H4 (cell line): ENCODE measurements around the gene DIPK1B. TPM values are rescaled to one million over a fixed set of nuclear protein-coding genes. Genes with fewer than 3 reads are reported as not detected.

ENCODE experiments used
- DNase-seq: peaks from one replicate; pipeline ENCODE4 v3.0.0-alpha.2; 2015; ENCODE audit warnings: low spot score
- total RNA-seq: library from RNA; depleted of rRNA; stranded (reverse); fragments of >200 nt; shearing (Covaris generic); gene quantifications from 2 replicates; pipeline ENCODE4 v1.2.3, GENCODE V29; 2014

DIPK1B gene
- total RNA-seq, 1 experiment from 2014 or later, result 3.8 TPM

GRCh38 chr9:136738960-136739359 lies 26.6 kb downstream of the DIPK1B start:
- DNase-seq, result no peak

DNA sequence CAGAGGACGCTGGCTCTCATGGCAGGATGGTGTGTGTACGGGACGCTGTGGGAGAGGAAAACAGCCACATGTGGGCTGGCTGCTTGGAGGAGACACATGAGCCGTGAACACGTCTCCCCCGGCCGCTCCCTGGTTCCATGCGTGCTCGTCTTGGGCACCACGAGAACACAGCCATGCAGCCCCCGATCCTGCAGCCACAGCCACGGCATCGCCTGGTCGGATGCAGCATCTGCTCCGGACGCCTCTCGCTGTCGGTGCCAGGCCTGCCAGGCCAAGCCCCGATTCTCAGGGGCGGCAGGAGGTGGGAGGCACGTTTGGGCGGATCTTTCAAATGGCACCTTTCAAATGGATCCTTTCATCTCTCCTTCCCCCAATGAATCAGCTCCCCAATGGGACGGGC lies 27.1 kb downstream of the DIPK1B start:
- no peak for DNase-seq

GRCh38 chr9:136740069-136740468 lies 27.7 kb downstream of the DIPK1B start:
- no peak for DNase-seq

DNA sequence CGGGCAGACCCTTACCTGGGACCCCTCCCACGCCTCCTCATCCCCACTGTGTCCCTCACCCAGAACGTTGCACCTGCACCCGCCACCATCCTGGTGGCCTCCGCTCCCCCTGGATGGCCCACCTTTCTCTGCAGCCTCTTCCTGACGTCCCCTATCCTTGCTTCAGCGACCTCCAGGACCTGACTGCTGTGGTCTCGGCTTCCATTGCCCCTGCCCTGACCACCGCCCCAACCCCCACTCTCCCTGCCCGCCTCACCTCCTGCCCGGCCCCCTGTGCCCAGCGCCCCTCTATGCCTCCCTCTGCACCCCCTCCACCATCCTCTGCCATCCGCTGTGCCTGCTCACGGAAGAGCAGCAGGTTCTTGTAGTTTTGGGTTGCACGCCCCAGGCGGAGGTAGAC lies 28.1 kb downstream of the DIPK1B start:
- DNase-seq, result no peak

- DNase-seq, result no peak
These were observed 28.9 kb downstream of the DIPK1B start for GRCh38 chr9:136740971-136741882.

GRCh38 chr9:136741883-136742571 lies 29.7 kb downstream of the DIPK1B start:
- DNase-seq, result no peak

- no peak for DNase-seq
These were observed 30.4 kb downstream of the DIPK1B start, which contains the start of gene LCN10 for GRCh38 chr9:136742591-136743391. TSS of gene LCN10 (minus strand) at chr9:136742940. CDS start at chr9:136742903, 37 bp downstream.

DNA sequence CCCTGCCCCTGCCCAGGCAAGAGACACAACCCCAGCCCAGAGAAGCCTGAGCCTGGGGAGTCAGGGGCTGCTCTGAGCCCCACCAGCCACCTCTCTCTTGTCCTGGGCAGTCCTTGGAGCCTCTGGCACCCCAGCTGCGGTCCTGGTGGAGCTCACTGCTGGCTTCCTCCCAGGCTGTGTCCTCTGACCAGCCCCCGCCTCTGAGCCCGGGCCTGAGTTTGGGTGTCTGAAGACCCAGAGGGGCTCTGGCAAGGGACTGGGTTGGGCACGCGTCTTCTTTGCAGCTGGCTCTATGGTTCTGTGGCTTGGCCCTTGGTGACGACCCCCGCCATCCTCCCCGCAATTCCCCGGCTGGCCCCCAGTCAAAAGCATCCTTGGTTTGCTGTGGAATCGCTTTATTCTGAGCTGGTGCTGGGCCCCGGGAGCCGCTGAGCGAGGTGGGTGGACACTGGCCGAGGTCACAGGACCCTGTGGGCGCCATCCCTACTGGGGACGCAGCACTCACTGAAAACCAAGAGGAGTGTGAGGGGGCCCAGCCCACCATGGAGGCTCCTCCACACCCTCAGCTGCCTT lies 31.4 kb downstream of the DIPK1B start:
- no peak for DNase-seq

GRCh38 chr9:136744773-136745172 lies 32.4 kb downstream of the DIPK1B start:
- DNase-seq, result no peak

GRCh38 chr9:136745389-136746154 lies 33.2 kb downstream of the DIPK1B start:
- DNase-seq, result no peak

- DNase-seq, result no peak
These were observed 33.8 kb downstream of the DIPK1B start for GRCh38 chr9:136746155-136746490.

DNA sequence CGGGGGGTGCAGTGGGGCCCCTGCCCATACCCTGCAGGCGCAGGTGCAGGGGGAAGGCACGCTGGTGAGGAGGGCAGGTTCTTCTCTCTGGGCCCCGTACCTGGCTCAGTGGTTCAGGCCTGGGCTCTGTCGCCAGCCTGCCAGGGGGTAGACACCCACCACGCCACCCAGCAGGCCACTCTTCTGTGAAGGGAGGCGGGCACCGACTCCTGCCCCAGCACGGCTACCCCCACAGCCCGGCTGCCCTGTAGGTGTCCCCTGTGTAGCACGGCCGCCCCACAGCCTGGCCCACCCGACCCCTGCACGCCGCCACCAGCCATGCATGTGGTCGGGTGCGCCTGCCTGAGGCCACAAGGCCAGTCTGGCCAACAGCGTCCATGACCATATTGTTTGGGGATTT lies 34.2 kb downstream of the DIPK1B start:
- no peak for DNase-seq

DNA sequence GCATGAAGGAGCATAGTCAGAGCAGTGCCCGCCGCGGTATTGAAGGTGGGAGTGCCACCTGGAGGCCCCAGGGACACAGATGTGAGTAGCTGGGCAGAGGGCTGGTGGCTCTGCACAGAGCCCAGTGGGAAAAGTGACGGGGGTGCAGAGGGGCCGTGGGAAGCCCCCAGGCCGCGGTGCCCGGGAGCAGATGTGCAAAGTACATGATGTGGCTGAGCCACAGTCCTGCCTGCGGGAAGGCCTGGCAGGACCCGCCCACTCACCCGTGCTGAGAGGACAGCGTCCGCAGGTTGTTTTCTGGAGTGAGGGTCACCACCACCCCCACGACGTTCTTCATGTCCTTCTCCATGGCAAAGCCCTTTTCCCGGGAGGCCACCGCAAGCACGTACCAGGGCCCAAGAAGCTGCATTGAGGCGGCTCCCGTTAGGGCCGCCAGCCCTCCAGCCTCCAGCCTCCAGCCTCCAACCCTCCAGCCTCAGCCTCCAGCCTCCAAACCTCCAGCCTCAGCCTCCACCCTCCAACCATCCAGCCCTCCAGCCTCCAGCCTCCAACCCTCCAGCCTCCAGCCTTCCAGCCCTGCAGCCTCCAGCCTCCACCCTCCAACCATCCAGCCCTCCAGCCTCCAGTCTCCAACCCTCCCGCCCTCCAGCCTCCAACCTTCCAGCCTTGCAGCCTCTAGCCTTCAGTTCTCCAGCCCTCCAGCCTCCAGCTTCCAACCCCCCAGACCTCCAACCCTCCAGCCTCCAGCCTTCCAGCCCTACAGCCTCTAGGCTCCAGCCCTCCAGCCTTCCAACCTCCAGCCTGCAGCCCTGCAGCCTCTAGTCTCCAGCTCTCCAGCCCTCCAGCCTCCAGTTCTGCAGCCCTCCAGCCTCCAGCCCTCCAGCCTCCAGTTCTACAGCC lies 35.0 kb downstream of the DIPK1B start:
- DNase-seq, result no peak

- no peak for DNase-seq
These were observed 35.8 kb downstream of the DIPK1B start, which contains the start of gene LCN6 for GRCh38 chr9:136748201-136748600. TSS of gene LCN6 (minus strand) at chr9:136748525. CDS start at chr9:136748483, 42 bp downstream.

GRCh38 chr9:136748666-136749611 lies 36.6 kb downstream of the DIPK1B start:
- no peak for DNase-seq

DNA sequence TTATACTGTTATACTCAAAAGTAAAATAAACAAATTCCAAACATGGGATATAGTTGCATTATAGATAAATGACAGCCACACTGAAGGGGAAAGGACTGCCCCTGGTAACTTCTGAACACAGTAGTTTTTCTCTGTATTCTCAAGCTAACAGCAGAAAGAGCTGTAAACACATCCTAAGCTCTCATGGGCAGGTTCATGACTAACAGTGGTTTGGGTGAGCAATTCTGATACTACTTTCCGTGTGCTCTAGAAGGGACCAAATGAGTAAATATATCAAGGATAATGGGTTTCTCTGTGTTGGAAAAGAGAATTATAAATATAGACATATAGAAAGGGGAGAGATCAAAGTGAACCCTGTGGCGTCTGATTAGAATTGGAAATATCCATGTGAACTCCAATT lies 38.2 kb downstream of the DIPK1B start:
- no peak for DNase-seq

GRCh38 chr9:136751244-136751643 lies 38.9 kb downstream of the DIPK1B start:
- DNase-seq, result no peak

DNA sequence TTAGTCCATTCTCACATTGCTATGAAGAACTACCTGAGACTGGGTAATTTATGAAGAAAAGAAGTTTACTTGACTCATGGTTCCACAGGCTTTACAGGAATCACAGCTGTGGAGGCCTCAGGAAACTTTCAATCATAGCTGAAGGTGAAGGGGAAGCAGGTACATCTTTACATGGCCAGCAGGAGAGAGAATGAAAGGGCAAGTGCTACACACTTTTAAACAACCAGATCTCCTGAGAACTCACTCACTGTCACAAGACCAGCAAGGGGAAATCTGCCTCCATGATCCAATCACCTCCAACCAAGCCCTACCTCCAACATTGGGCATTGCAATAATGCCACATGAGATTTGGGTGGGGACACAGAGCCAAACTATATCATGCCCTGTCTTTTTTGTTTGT lies 39.4 kb downstream of the DIPK1B start:
- no peak for DNase-seq
